ENCODE measurements around the gene DPP7.
A peak's percentile ranks its signal among the peaks of the same experiment; 100 is the strongest.

Gene DPP7

GRCh38 chr9:137080260-137081122 is 34.0 kb downstream of the DPP7 start:
- no peak overlapping the region for H2BK5ac ChIP-seq (ENCODE audit: low read depth, low read length, poor library complexity, severe bottlenecking)
- WGBS, result 95% methylated on average over 21 of the region's 24 CpGs
- H4K8ac ChIP-seq (ENCODE audit: low read length), result no peak overlapping the region
- no peak overlapping the region for H2AK5ac ChIP-seq (ENCODE audit: low read length, severe bottlenecking)
- no peak overlapping the region for H3K18ac ChIP-seq (ENCODE audit: low read depth in 1 of 2, low read length in 2 of 2)
- peaks cover 52% of the 10 kb centered on the region for H3K4me1 ChIP-seq (ENCODE audit: control insufficient read depth, insufficient read depth, low read depth, low read length)
- H2BK15ac ChIP-seq (ENCODE audit: low read depth, poor library complexity, severe bottlenecking), result no peak overlapping the region
- H2AFZ ChIP-seq (ENCODE audit: low read depth, low read length), result no peak overlapping the region
- H3K23ac ChIP-seq (ENCODE audit: low read length in 2 of 2), result no peak overlapping the region
- H3K9ac ChIP-seq (ENCODE audit: low read length), result no peak overlapping the region
- no peak for DNase-seq
- H3K4me3 ChIP-seq (ENCODE audit: insufficient read depth in 1 of 2, low read depth in 1 of 2, low read length in 2 of 2), result no peak overlapping the region
- peaks cover 45 to 46% of the 10 kb centered on the region in 2 experiments for H3K36me3 ChIP-seq (ENCODE audit: control insufficient read depth in 1 of 2, insufficient read depth in 2 of 2, low read depth in 1 of 2, low read length in 2 of 2)
- no peaks in the 10 kb centered on the region for H3K27me3 ChIP-seq (ENCODE audit: control insufficient read depth in 1 of 2, insufficient read depth in 1 of 2, low read length in 2 of 2)
- H3K79me1 ChIP-seq (replicated peaks; ENCODE audit: low read length, poor library complexity, severe bottlenecking), result peaks cover 27% of the 10 kb centered on the region
- no peak overlapping the region for H2BK120ac ChIP-seq (ENCODE audit: low read depth, low read length)
- no peaks in the 10 kb centered on the region for H3K9me3 ChIP-seq (ENCODE audit: control insufficient read depth, low read length)
- H3K27ac ChIP-seq (ENCODE audit: low read length, poor library complexity, severe bottlenecking), result no peak overlapping the region
- H2BK12ac ChIP-seq (ENCODE audit: low read length in 2 of 2), result no peak overlapping the region
- no peak overlapping the region for H3K4ac ChIP-seq (ENCODE audit: low read depth in 1 of 2, low read length in 2 of 2)
- no peak overlapping the region for H3K4me2 ChIP-seq (ENCODE audit: low read length, poor library complexity, severe bottlenecking)
- H3K14ac ChIP-seq (ENCODE audit: low read length in 2 of 2), result no peak overlapping the region
- H4K91ac ChIP-seq (ENCODE audit: low read length), result no peak overlapping the region

DNA sequence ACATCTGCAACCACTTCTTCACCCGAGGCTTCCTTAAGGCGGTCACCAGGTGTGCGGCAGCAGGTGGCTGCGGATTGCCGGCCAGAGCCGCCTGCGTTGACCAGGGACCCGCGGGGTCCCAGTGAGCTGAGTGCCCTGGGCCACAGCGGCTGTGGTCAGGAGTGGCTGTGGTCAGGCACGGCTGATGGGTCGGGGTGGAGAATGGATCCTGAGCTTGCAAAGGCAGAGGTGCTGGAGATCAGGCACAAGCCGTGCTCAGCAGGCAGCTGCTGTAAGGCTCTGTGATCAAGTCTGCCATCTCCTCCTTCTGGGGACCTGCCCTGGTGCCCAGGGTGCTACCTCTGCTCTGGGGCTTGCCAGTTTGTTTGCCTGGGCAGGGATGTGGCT is 35.1 kb downstream of the DPP7 start:
- 84% methylated on average over 13 of the region's 13 CpGs for WGBS
- H2BK120ac ChIP-seq (ENCODE audit: low read depth, low read length), result no peak overlapping the region

GRCh38 chr9:137078701-137079400 is 35.7 kb downstream of the DPP7 start:
- Histone ChIP-seq H2BK5ac (ENCODE audit: low read depth, low read length, poor library complexity, severe bottlenecking) (no peak overlapping the region), H3K4me2 (ENCODE audit: low read length, poor library complexity, severe bottlenecking) (peak overlapping the region; percentile 92), H2AK5ac (ENCODE audit: low read length, severe bottlenecking) (no peak overlapping the region), H3K4me3 (ENCODE audit: insufficient read depth in 1 of 2, low read depth in 1 of 2, low read length in 2 of 2) (peak overlapping the region; percentile 76 to 88), H3K9me3 (ENCODE audit: control insufficient read depth, low read length) (no peaks in the 10 kb centered on the region), H3K27ac (ENCODE audit: low read length, poor library complexity, severe bottlenecking) (no peak overlapping the region), H3K14ac (ENCODE audit: low read length in 2 of 2) (peak overlapping the region in 1 of 2 experiments; percentile 69), H2AFZ (ENCODE audit: low read depth, low read length) (no peak overlapping the region), H3K9ac (ENCODE audit: low read length) (peak overlapping the region; percentile 80), H3K4ac (ENCODE audit: low read depth in 1 of 2, low read length in 2 of 2) (no peak overlapping the region), H2BK120ac (ENCODE audit: low read depth, low read length) (no peak overlapping the region), H3K4me1 (ENCODE audit: control insufficient read depth, insufficient read depth, low read depth, low read length) (peaks cover 39% of the 10 kb centered on the region), H2BK15ac (ENCODE audit: low read depth, poor library complexity, severe bottlenecking) (peak overlapping the region; percentile 31), H4K8ac (ENCODE audit: low read length) (no peak overlapping the region), H3K36me3 (ENCODE audit: control insufficient read depth in 1 of 2, insufficient read depth in 2 of 2, low read depth in 1 of 2, low read length in 2 of 2) (peaks cover 45 to 46% of the 10 kb centered on the region in 2 experiments), H2BK12ac (ENCODE audit: low read length in 2 of 2) (peak overlapping the region in 1 of 2 experiments; percentile 8), H3K23ac (ENCODE audit: low read length in 2 of 2) (peak overlapping the region in 1 of 2 experiments; percentile 70), H3K27me3 (ENCODE audit: control insufficient read depth in 1 of 2, insufficient read depth in 1 of 2, low read length in 2 of 2) (no peaks in the 10 kb centered on the region), H4K91ac (ENCODE audit: low read length) (no peak overlapping the region), H3K79me1 (replicated peaks; ENCODE audit: low read length, poor library complexity, severe bottlenecking) (peaks cover 27% of the 10 kb centered on the region), H3K18ac (ENCODE audit: low read depth in 1 of 2, low read length in 2 of 2) (no peak overlapping the region)
- DNase-seq, result peak; percentile 28
- WGBS, result 45% methylated on average over 47 of the region's 51 CpGs

More for the DNA sequence above, 35.1 kb downstream of the DPP7 start:
- Histone ChIP-seq H4K8ac (ENCODE audit: low read length) (no peak overlapping the region), H2AK5ac (ENCODE audit: low read length, severe bottlenecking) (no peak overlapping the region), H3K4me3 (ENCODE audit: insufficient read depth in 1 of 2, low read depth in 1 of 2, low read length in 2 of 2) (no peak overlapping the region), H3K27ac (ENCODE audit: low read length, poor library complexity, severe bottlenecking) (no peak overlapping the region), H3K23ac (ENCODE audit: low read length in 2 of 2) (peak overlapping the region in 1 of 2 experiments; percentile 54), H2BK5ac (ENCODE audit: low read depth, low read length, poor library complexity, severe bottlenecking) (no peak overlapping the region), H3K4me2 (ENCODE audit: low read length, poor library complexity, severe bottlenecking) (no peak overlapping the region), H3K4ac (ENCODE audit: low read depth in 1 of 2, low read length in 2 of 2) (no peak overlapping the region), H3K79me1 (replicated peaks; ENCODE audit: low read length, poor library complexity, severe bottlenecking) (peaks cover 27% of the 10 kb centered on the region), H2BK15ac (ENCODE audit: low read depth, poor library complexity, severe bottlenecking) (no peak overlapping the region), H3K27me3 (ENCODE audit: control insufficient read depth in 1 of 2, insufficient read depth in 1 of 2, low read length in 2 of 2) (no peaks in the 10 kb centered on the region), H3K9me3 (ENCODE audit: control insufficient read depth, low read length) (no peaks in the 10 kb centered on the region), H3K4me1 (ENCODE audit: control insufficient read depth, insufficient read depth, low read depth, low read length) (peaks cover 44% of the 10 kb centered on the region), H3K36me3 (ENCODE audit: control insufficient read depth in 1 of 2, insufficient read depth in 2 of 2, low read depth in 1 of 2, low read length in 2 of 2) (peaks cover 45 to 46% of the 10 kb centered on the region in 2 experiments), H3K9ac (ENCODE audit: low read length) (no peak overlapping the region), H3K18ac (ENCODE audit: low read depth in 1 of 2, low read length in 2 of 2) (peak overlapping the region in 1 of 2 experiments; percentile 22), H4K91ac (ENCODE audit: low read length) (no peak overlapping the region), H2AFZ (ENCODE audit: low read depth, low read length) (no peak overlapping the region), H3K14ac (ENCODE audit: low read length in 2 of 2) (peak overlapping the region in 1 of 2 experiments; percentile 69), H2BK12ac (ENCODE audit: low read length in 2 of 2) (peak overlapping the region in 1 of 2 experiments; percentile 8)
- no peak for DNase-seq

Measured in mesenchymal stem cell (in vitro differentiated cells and primary cell).